Skin epidermis (tissue), 12 donors: ENCODE results near the gene EGR1.

Experiments used
- H3K27ac ChIP-seq, 21 experiments: fragments of 200-600 bp; sonication (generic) in 11 of 21; one replicate each; pipeline ENCODE4 v1.5.0; 2020; ENCODE audit warnings: mild to moderate bottlenecking in 3 of 21, inconsistent platforms in 2 of 21, moderate library complexity in 2 of 21
- H3K4me3 ChIP-seq, 7 experiments: fragments of 200-600 bp; sonication (generic) in 2 of 7; one replicate each; pipeline ENCODE4 v1.5.0; 2020; ENCODE audit warnings: inconsistent platforms in 2 of 7, mild to moderate bottlenecking in 2 of 7, moderate library complexity in 1 of 7

Gene EGR1

GRCh38 chr5:138449501-138450239, 15.6 kb upstream of the EGR1 start:
- Histone ChIP-seq H3K27ac (no peak overlapping the region), H3K4me3 (peak overlapping the region in 1 of 7 experiments; percentile 12)

- Histone ChIP-seq H3K4me3 (no peak overlapping the region), H3K27ac (no peak overlapping the region)
These were observed 14.3 kb upstream of the EGR1 start for GRCh38 chr5:138450971-138451370.

- no peak overlapping the region for H3K4me3 ChIP-seq
- H3K27ac ChIP-seq: no peak overlapping the region
These were observed 12.6 kb upstream of the EGR1 start for GRCh38 chr5:138452720-138453119.

- no peak overlapping the region for H3K4me3 ChIP-seq
- no peak overlapping the region for H3K27ac ChIP-seq
These were observed 11.7 kb upstream of the EGR1 start for GRCh38 chr5:138453590-138453989.

- Histone ChIP-seq H3K4me3 (no peak overlapping the region), H3K27ac (no peak overlapping the region)
These were observed 11.2 kb upstream of the EGR1 start for GRCh38 chr5:138454121-138454520.

- H3K27ac ChIP-seq: no peak overlapping the region
- H3K4me3 ChIP-seq: no peak overlapping the region
These were observed 9.9 kb upstream of the EGR1 start for GRCh38 chr5:138455232-138455930.

- H3K4me3 ChIP-seq: no peak overlapping the region
- peak overlapping the region in 1 of 21 experiments; percentile 80 for H3K27ac ChIP-seq
These were observed 7.6 kb upstream of the EGR1 start for GRCh38 chr5:138457531-138458275.

GRCh38 chr5:138458384-138458783, 6.9 kb upstream of the EGR1 start:
- Histone ChIP-seq H3K4me3 (no peak overlapping the region), H3K27ac (peak overlapping the region in 4 of 21 experiments; percentile 44 to 80 (median 61))

GRCh38 chr5:138458856-138459255, 6.4 kb upstream of the EGR1 start:
- Histone ChIP-seq H3K4me3 (no peak overlapping the region), H3K27ac (peak overlapping the region in 9 of 21 experiments; percentile 7 to 80 (median 44))

GRCh38 chr5:138459311-138459933, 5.9 kb upstream of the EGR1 start:
- Histone ChIP-seq H3K4me3 (no peak overlapping the region), H3K27ac (peak overlapping the region in 9 of 21 experiments; percentile 7 to 80 (median 44))

- no peak overlapping the region for H3K4me3 ChIP-seq
- peak overlapping the region in 10 of 21 experiments; percentile 9 to 80 (median 48) for H3K27ac ChIP-seq
These were observed 5.1 kb upstream of the EGR1 start for GRCh38 chr5:138460032-138460693.

- Histone ChIP-seq H3K27ac (peak overlapping the region in 8 of 21 experiments; percentile 16 to 80 (median 39)), H3K4me3 (no peak overlapping the region)
These were observed 3.7 kb upstream of the EGR1 start for GRCh38 chr5:138461343-138462125.

GRCh38 chr5:138463419-138464007, 1.8 kb upstream of the EGR1 start:
- Histone ChIP-seq H3K4me3 (peak overlapping the region; percentile 64 to 90 (median 77)), H3K27ac (peak overlapping the region; percentile 52 to 99 (median 94))

- H3K4me3 ChIP-seq: peak overlapping the region; percentile 64 to 90 (median 77)
- H3K27ac ChIP-seq: peak overlapping the region; percentile 53 to 99 (median 94)
These were observed 1.3 kb upstream of the EGR1 start for GRCh38 chr5:138464008-138464387.

GRCh38 chr5:138464388-138465260, 655 bp upstream of the EGR1 start:
- H3K27ac ChIP-seq: peak overlapping the region; percentile 53 to 99 (median 94)
- peak overlapping the region; percentile 64 to 90 (median 77) for H3K4me3 ChIP-seq

- peak overlapping the region in 14 of 21 experiments; percentile 8 to 97 (median 89) for H3K27ac ChIP-seq
These were observed 1.0 kb downstream of the EGR1 start for GRCh38 chr5:138466125-138466899.

More at GRCh38 chr5:138466125-138466899, 1.0 kb downstream of the EGR1 start:
- peak overlapping the region; percentile 64 to 90 (median 77) for H3K4me3 ChIP-seq
